ENCODE measurements around the gene RTN4RL1.

RTN4RL1 gene

DNA sequence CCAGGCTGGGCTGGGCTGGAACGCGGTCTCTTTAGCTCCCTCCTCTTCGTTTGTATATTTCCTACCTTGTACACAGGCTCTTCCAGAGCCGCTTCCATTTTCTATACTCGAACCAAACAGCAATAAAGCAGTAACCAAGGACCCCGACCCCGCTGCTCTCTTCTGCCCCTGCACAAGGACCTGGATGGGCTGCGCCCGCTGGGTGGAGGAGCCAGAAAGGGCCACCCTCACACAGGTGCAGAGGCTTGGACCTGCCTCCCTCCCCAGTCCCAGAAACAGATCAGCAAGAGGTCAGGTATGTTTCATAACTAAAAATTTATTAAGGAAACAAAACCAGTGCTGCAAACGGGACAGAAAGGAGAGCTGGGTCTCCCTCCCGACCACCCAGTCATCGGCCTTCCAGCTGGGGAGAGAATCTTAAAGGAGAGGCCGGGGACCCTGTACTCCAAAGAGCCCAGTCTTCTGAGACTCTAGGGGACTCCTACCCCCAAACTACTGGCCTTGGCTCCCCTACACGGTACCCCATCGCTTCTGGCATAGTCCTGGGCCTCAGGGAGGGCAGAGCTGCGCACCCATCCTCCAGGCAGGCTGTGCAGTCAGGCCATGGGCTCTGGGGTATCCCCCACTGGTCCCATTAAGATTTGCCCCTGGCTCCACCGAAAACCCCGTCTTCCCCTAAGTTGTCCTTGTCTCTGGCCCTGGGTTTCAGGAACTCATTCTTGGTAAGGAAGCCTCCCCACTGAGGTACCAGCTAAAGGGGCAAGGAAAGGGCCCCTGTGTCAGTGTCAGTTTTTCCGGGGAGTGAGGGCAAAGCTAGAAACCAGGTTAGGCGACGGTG lies 34.6 kb upstream of the RTN4RL1 start:
- Histone ChIP-seq H3K79me2 (ENCODE audit: control insufficient read depth, low read length) (no peaks in the 10 kb centered on the region), H3K4me2 (ENCODE audit: low read length) (peak overlapping the region; percentile 49; the same call in 1 of the 2 replicates), H3K27me3 (ENCODE audit: control insufficient read depth, low read length) (peaks cover 45% of the 10 kb centered on the region), H3K27ac (ENCODE audit: low read depth, low read length) (no peak overlapping the region), H3F3A (ENCODE audit: control insufficient read depth, insufficient read depth) (no peaks in the 10 kb centered on the region), H3K36me3 (ENCODE audit: control insufficient read depth, low read length) (peaks cover 4% of the 10 kb centered on the region), H3K9me2 (replicated peaks; ENCODE audit: control insufficient read depth, low read length) (no peaks in the 10 kb centered on the region), H3K4me3 (ENCODE audit: low read length) (no peak overlapping the region), H4K20me1 (ENCODE audit: control insufficient read depth, insufficient read depth, low read depth, low read length) (peaks cover 2% of the 10 kb centered on the region), H3K4me1 (ENCODE audit: control insufficient read depth, low read length) (peaks cover 37% of the 10 kb centered on the region), H3K9me3 (ENCODE audit: control insufficient read depth, insufficient read depth, low read length) (no peaks in the 10 kb centered on the region)
- TF ChIP-seq, protein P1, sequence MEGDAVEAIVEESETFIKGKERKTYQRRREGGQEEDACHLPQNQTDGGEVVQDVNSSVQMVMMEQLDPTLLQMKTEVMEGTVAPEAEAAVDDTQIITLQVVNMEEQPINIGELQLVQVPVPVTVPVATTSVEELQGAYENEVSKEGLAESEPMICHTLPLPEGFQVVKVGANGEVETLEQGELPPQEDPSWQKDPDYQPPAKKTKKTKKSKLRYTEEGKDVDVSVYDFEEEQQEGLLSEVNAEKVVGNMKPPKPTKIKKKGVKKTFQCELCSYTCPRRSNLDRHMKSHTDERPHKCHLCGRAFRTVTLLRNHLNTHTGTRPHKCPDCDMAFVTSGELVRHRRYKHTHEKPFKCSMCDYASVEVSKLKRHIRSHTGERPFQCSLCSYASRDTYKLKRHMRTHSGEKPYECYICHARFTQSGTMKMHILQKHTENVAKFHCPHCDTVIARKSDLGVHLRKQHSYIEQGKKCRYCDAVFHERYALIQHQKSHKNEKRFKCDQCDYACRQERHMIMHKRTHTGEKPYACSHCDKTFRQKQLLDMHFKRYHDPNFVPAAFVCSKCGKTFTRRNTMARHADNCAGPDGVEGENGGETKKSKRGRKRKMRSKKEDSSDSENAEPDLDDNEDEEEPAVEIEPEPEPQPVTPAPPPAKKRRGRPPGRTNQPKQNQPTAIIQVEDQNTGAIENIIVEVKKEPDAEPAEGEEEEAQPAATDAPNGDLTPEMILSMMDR (IDR thresholded peaks at IDR 0.05; ENCODE audit: low read depth, low read length, poor library complexity, severe bottlenecking) = no peak
- no peak for TF ChIP-seq EZH2phosphoT487 (IDR thresholded peaks at IDR 0.05; ENCODE audit: borderline replicate concordance, low read length)

DNA sequence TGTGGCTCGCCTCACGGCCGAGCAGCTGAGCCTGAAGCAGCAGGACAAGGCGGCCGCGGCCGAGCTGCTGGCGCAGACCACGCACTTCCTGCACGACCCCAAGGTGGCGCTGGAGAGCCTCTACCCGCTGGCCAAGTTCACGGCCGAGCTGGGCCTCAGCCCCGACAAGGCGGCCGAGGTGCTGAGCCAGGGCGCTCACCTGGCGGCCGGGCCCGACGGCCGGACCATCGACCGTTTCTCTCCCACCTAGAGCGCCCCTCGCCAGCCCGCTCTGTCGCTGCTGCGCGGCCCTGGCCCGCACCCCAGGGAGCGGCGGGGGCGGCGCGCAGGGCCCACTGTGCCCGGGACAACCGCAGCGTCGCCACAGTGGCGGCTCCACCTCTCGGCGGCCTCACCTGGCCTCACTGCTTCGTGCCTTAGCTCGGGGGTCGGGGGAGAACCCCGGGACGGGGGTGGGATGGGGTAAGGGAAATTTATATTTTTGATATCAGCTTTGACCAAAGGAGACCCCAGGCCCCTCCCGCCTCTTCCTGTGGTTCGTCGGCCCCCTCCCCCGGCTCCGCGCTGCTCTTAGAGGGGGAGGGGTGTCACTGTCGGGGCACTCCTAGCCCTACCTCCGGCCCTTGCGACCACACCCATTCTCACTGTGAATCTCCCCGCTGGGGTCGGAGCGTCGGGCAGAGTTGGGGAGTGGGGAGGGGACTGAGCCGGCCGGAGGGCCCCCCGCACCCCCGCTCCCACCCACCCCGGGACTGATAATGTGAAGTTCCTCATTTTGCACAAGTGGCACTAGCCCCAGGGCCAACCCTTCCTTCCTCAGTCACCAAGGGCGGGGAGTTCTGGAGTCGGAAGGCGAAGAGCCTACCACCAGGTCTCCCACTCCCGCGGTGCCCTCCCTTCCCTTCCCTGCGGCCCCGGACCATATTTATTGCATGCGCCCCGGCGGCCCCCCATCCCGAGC lies 33.7 kb upstream of the RTN4RL1 start:
- H3F3A ChIP-seq (ENCODE audit: control insufficient read depth, insufficient read depth) = peaks cover 6% of the 10 kb centered on the region
- TF ChIP-seq, protein P1 (IDR thresholded peaks at IDR 0.05; ENCODE audit: low read depth, low read length, poor library complexity, severe bottlenecking) = peak; percentile 82
- no peak for TF ChIP-seq EZH2phosphoT487 (IDR thresholded peaks at IDR 0.05; ENCODE audit: borderline replicate concordance, low read length)

DNA sequence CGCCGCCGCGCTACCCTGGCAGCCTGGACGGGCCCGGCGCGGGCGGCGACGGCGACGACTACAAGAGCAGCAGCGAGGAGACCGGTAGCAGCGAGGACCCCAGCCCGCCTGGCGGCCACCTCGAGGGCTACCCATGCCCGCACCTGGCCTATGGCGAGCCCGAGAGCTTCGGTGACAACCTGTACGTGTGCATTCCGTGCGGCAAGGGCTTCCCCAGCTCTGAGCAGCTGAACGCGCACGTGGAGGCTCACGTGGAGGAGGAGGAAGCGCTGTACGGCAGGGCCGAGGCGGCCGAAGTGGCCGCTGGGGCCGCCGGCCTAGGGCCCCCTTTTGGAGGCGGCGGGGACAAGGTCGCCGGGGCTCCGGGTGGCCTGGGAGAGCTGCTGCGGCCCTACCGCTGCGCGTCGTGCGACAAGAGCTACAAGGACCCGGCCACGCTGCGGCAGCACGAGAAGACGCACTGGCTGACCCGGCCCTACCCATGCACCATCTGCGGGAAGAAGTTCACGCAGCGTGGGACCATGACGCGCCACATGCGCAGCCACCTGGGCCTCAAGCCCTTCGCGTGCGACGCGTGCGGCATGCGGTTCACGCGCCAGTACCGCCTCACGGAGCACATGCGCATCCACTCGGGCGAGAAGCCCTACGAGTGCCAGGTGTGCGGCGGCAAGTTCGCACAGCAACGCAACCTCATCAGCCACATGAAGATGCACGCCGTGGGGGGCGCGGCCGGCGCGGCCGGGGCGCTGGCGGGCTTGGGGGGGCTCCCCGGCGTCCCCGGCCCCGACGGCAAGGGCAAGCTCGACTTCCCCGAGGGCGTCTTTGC lies 32.8 kb upstream of the RTN4RL1 start:
- Histone ChIP-seq H3K79me2 (ENCODE audit: control insufficient read depth, low read length) (no peaks in the 10 kb centered on the region), H3K4me3 (ENCODE audit: low read length) (peak overlapping the region; percentile 48; the same call in 1 of the 2 replicates), H3K9me2 (replicated peaks; ENCODE audit: control insufficient read depth, low read length) (no peaks in the 10 kb centered on the region), H4K20me1 (ENCODE audit: control insufficient read depth, insufficient read depth, low read depth, low read length) (peaks cover 9% of the 10 kb centered on the region), H3F3A (ENCODE audit: control insufficient read depth, insufficient read depth) (peaks cover 6% of the 10 kb centered on the region), H3K27me3 (ENCODE audit: control insufficient read depth, low read length) (peaks cover 63% of the 10 kb centered on the region), H3K9me3 (ENCODE audit: control insufficient read depth, insufficient read depth, low read length) (no peaks in the 10 kb centered on the region), H3K36me3 (ENCODE audit: control insufficient read depth, low read length) (no peaks in the 10 kb centered on the region; the same call in 1 of the 2 replicates), H3K27ac (ENCODE audit: low read depth, low read length) (no peak overlapping the region), H3K4me1 (ENCODE audit: control insufficient read depth, low read length) (peaks cover 50% of the 10 kb centered on the region), H3K4me2 (ENCODE audit: low read length) (peak overlapping the region; percentile 49)
- TF ChIP-seq, protein P1 (IDR thresholded peaks at IDR 0.05; ENCODE audit: low read depth, low read length, poor library complexity, severe bottlenecking) = no peak
- TF ChIP-seq EZH2phosphoT487 (IDR thresholded peaks at IDR 0.05; ENCODE audit: borderline replicate concordance, low read length) = no peak

More for the DNA sequence above, 33.7 kb upstream of the RTN4RL1 start:
- no peaks in the 10 kb centered on the region; the same call in 1 of the 2 replicates for H3K36me3 ChIP-seq (ENCODE audit: control insufficient read depth, low read length)
- H3K4me3 ChIP-seq (ENCODE audit: low read length) = peak overlapping the region; percentile 48
- H3K79me2 ChIP-seq (ENCODE audit: control insufficient read depth, low read length) = no peaks in the 10 kb centered on the region
- peak overlapping the region; percentile 49 for H3K4me2 ChIP-seq (ENCODE audit: low read length)
- H3K27ac ChIP-seq (ENCODE audit: low read depth, low read length) = no peak overlapping the region
- no peaks in the 10 kb centered on the region for H3K9me3 ChIP-seq (ENCODE audit: control insufficient read depth, insufficient read depth, low read length)
- H3K4me1 ChIP-seq (ENCODE audit: control insufficient read depth, low read length) = peaks cover 41% of the 10 kb centered on the region
- H3K27me3 ChIP-seq (ENCODE audit: control insufficient read depth, low read length) = peaks cover 54% of the 10 kb centered on the region
- no peaks in the 10 kb centered on the region for H3K9me2 ChIP-seq (replicated peaks; ENCODE audit: control insufficient read depth, low read length)
- peaks cover 7% of the 10 kb centered on the region for H4K20me1 ChIP-seq (ENCODE audit: control insufficient read depth, insufficient read depth, low read depth, low read length)
